ENCODE measurements around the gene COG2. TPM values are rescaled to one million over a fixed set of nuclear protein-coding genes. Genes with fewer than 3 reads are reported as not detected.

Gene COG2, protein sequence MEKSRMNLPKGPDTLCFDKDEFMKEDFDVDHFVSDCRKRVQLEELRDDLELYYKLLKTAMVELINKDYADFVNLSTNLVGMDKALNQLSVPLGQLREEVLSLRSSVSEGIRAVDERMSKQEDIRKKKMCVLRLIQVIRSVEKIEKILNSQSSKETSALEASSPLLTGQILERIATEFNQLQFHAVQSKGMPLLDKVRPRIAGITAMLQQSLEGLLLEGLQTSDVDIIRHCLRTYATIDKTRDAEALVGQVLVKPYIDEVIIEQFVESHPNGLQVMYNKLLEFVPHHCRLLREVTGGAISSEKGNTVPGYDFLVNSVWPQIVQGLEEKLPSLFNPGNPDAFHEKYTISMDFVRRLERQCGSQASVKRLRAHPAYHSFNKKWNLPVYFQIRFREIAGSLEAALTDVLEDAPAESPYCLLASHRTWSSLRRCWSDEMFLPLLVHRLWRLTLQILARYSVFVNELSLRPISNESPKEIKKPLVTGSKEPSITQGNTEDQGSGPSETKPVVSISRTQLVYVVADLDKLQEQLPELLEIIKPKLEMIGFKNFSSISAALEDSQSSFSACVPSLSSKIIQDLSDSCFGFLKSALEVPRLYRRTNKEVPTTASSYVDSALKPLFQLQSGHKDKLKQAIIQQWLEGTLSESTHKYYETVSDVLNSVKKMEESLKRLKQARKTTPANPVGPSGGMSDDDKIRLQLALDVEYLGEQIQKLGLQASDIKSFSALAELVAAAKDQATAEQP
- total RNA-seq (2014; rRNA removed; shearing (Covaris generic)), result 16.4 and 22.6 TPM in 2 replicates
- polyA plus RNA-seq (2016; fragmentation: Nextera tagmentation; extraction: Ambion mirVana), result 12.2 and 14.6 TPM in 2 replicates

- WGBS, 2 experiments (ENCODE audit: low coverage in 1 of 2, low lambda C conversion rate in 2 of 2, missing lambda C conversion rate in 2 of 2), result 1 to 2% methylated on average over 50 to 59 of the region's 62 CpGs
- Histone ChIP-seq H4K20me1 (ENCODE audit: insufficient read depth) (no peaks in the 10 kb centered on the region), H3F3A (ENCODE audit: insufficient read depth) (peaks cover 7% of the 10 kb centered on the region), H3K4me2 (ENCODE audit: unreplicated experiment) (peak within 1 kb of the TSS; percentile 91), H3K4me3 (peak within 1 kb of the TSS; percentile 83), H3K27me3 (replicated peaks; ENCODE audit: insufficient read depth) (peaks cover 5% of the 10 kb centered on the region; the same call in 1 of the 2 replicates), H3K4me1 (ENCODE audit: insufficient read depth) (peaks cover 10% of the 10 kb centered on the region), H3K9me2 (ENCODE audit: insufficient read depth) (no peaks in the 10 kb centered on the region), H3K9me3 (ENCODE audit: low read depth) (no peaks in the 10 kb centered on the region), H3K36me3 (ENCODE audit: low read depth) (no peaks in the 10 kb centered on the region), H3K27ac (peak within 1 kb of the TSS; percentile 63), H2AFZ (peak within 1 kb of the TSS; percentile 82), H3K79me2 (ENCODE audit: insufficient read depth) (peaks cover 44% of the 10 kb centered on the region), H3K9ac (peak within 1 kb of the TSS; percentile 80)
- DNase-seq, result peak; percentile 98
- in situ Hi-C loops (cut with MboI), result no loop called here
- no peak for TF ChIP-seq EZH2phosphoT487 (IDR thresholded peaks at IDR 0.05; ENCODE audit: insufficient read depth, low read depth)
- no peak for TF ChIP-seq EZH2 (IDR thresholded peaks at IDR 0.05; ENCODE audit: insufficient read depth, poor library complexity, severe bottlenecking)
These were observed at the start of gene COG2 for GRCh38 chr1:230642263-230642959. COG2 (plus strand) TSS chr1:230642481; CDS start chr1:230642607, 126 bp downstream.

DNA sequence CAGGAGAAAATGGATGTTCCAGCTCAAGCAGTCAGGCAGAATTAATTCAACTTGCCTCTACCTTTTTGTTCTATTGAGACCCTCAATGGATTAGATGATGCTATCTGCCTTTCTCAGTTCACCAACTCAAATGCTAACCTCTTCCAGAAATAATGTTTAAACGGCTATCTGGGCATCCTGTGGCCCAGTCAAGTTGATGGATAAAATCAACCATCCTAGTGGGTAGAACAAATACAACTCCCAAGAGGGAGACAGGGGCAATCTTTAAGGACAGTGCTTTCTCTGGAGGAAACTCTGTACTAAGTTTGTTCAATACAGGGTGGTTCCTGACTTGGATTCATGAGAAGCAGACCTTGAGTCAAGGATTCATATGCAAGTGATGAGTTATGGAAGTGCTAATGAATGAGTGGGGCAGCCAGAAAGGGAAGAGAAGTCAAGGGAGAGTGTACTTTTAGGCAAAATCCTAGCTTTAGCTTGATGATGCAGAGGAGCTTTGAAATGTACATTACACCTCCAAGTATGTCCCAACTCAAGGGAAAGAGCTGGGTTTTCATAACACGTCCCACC lies 49.4 kb upstream of the COG2 start:
- Histone ChIP-seq H3K27me3 (replicated peaks; ENCODE audit: insufficient read depth) (no peaks in the 10 kb centered on the region; the same call in 1 of the 2 replicates), H3K9me2 (ENCODE audit: insufficient read depth) (no peaks in the 10 kb centered on the region), H4K20me1 (ENCODE audit: insufficient read depth) (no peaks in the 10 kb centered on the region), H3K79me2 (ENCODE audit: insufficient read depth) (no peaks in the 10 kb centered on the region), H3K4me2 (ENCODE audit: unreplicated experiment) (no peak overlapping the region), H3F3A (ENCODE audit: insufficient read depth) (no peaks in the 10 kb centered on the region), H3K4me3 (no peak overlapping the region), H3K9me3 (ENCODE audit: low read depth) (no peaks in the 10 kb centered on the region), H3K36me3 (ENCODE audit: low read depth) (no peaks in the 10 kb centered on the region), H3K27ac (no peak overlapping the region), H2AFZ (no peak overlapping the region), H3K9ac (no peak overlapping the region), H3K4me1 (ENCODE audit: insufficient read depth) (no peaks in the 10 kb centered on the region)
- TF ChIP-seq EZH2phosphoT487 (IDR thresholded peaks at IDR 0.05; ENCODE audit: insufficient read depth, low read depth) (no peak), EZH2 (IDR thresholded peaks at IDR 0.05; ENCODE audit: insufficient read depth, poor library complexity, severe bottlenecking) (no peak)
- DNase-seq, result no peak
- in situ Hi-C loops (cut with MboI), result no loop called here
- WGBS, 2 experiments (ENCODE audit: low coverage in 1 of 2, low lambda C conversion rate in 2 of 2, missing lambda C conversion rate in 2 of 2), result 9 to 20% methylated on average over 2 of the region's 2 CpGs

GRCh38 chr1:230594214-230594773 lies 48.0 kb upstream of the COG2 start:
- WGBS, 2 experiments (ENCODE audit: low coverage in 1 of 2, low lambda C conversion rate in 2 of 2, missing lambda C conversion rate in 2 of 2), result 36% methylated on average over 1 of the region's 1 CpG

More at GRCh38 chr1:230594214-230594773, 48.0 kb upstream of the COG2 start:
- Histone ChIP-seq H3K36me3 (ENCODE audit: low read depth) (no peaks in the 10 kb centered on the region), H3K4me1 (ENCODE audit: insufficient read depth) (no peaks in the 10 kb centered on the region), H3K27ac (no peak overlapping the region), H3K9ac (no peak overlapping the region), H3K9me2 (ENCODE audit: insufficient read depth) (no peaks in the 10 kb centered on the region), H3K4me3 (no peak overlapping the region), H3K79me2 (ENCODE audit: insufficient read depth) (no peaks in the 10 kb centered on the region), H2AFZ (no peak overlapping the region), H3F3A (ENCODE audit: insufficient read depth) (no peaks in the 10 kb centered on the region), H3K27me3 (replicated peaks; ENCODE audit: insufficient read depth) (no peaks in the 10 kb centered on the region; the same call in 1 of the 2 replicates), H4K20me1 (ENCODE audit: insufficient read depth) (no peaks in the 10 kb centered on the region), H3K4me2 (ENCODE audit: unreplicated experiment) (no peak overlapping the region), H3K9me3 (ENCODE audit: low read depth) (no peaks in the 10 kb centered on the region)
- TF ChIP-seq EZH2phosphoT487 (IDR thresholded peaks at IDR 0.05; ENCODE audit: insufficient read depth, low read depth) (no peak), EZH2 (IDR thresholded peaks at IDR 0.05; ENCODE audit: insufficient read depth, poor library complexity, severe bottlenecking) (no peak)
- in situ Hi-C loops (cut with MboI), result no loop called here
- peak; percentile 7 for DNase-seq

Data from GM23248 (cell line).